IMR-90 (cell line): ENCODE data around the gene OR10AD1.

Experiments used
- CEBPB ChIP-seq: IDR thresholded peaks from 2 replicates; pipeline ENCODE4 v1.6.1; 2012; ENCODE audit warnings: low read depth, low read length, improper control_type of control experiment
- MAFK ChIP-seq: IDR thresholded peaks from 2 replicates; pipeline ENCODE4 v1.6.1; 2012; ENCODE audit warnings: low read depth, low read length, improper control_type of control experiment
- RAD21 ChIP-seq: IDR thresholded peaks from 2 replicates; pipeline ENCODE4 v1.6.1; 2012; ENCODE audit warnings: low read length, improper control_type of control experiment
- TF ChIP-seq, protein P1 (sequence below): conservative IDR thresholded peaks from 2 replicates; pipeline ENCODE4 v1.5.1; 2012; ENCODE audit warnings: mild to moderate bottlenecking, low read depth, low read length, improper control_type of control experiment
- TF ChIP-seq, protein P2 (sequence below): fragments of 150-350 bp; IDR thresholded peaks from 2 replicates; pipeline ENCODE4 v1.6.1; 2016; ENCODE audit warnings: low read depth, mild to moderate bottlenecking, low read length, moderate library complexity, borderline replicate concordance

DNA sequence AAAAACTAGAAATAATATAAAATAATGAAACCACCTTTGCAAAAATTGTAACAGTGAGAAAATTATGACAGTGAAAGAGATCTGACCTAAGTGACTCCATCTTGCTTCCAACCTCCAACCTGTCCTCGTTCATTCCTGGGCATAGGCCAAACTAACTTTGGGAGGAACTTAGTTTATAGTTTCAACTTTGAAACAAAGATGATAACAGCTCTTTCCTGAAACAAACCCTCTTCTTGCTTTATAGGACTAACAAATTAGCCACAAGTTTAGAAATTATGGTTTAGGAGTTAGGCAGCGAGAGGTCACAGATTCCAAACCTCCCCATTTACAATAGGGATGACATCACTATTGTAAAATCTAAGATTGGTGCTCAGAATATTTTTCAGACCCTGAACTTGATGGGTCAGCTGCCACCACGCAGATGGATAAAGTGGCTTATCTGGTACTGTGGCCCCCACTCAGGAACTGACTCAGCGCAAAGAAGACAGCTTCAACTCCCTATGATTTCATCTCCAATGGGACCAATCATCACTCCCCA is 32.8 kb upstream of the OR10AD1 start:
- TF ChIP-seq, protein P1, sequence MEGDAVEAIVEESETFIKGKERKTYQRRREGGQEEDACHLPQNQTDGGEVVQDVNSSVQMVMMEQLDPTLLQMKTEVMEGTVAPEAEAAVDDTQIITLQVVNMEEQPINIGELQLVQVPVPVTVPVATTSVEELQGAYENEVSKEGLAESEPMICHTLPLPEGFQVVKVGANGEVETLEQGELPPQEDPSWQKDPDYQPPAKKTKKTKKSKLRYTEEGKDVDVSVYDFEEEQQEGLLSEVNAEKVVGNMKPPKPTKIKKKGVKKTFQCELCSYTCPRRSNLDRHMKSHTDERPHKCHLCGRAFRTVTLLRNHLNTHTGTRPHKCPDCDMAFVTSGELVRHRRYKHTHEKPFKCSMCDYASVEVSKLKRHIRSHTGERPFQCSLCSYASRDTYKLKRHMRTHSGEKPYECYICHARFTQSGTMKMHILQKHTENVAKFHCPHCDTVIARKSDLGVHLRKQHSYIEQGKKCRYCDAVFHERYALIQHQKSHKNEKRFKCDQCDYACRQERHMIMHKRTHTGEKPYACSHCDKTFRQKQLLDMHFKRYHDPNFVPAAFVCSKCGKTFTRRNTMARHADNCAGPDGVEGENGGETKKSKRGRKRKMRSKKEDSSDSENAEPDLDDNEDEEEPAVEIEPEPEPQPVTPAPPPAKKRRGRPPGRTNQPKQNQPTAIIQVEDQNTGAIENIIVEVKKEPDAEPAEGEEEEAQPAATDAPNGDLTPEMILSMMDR: no peak
- TF ChIP-seq CEBPB (no peak), MAFK (no peak), RAD21 (no peak)
- TF ChIP-seq, protein P2, sequence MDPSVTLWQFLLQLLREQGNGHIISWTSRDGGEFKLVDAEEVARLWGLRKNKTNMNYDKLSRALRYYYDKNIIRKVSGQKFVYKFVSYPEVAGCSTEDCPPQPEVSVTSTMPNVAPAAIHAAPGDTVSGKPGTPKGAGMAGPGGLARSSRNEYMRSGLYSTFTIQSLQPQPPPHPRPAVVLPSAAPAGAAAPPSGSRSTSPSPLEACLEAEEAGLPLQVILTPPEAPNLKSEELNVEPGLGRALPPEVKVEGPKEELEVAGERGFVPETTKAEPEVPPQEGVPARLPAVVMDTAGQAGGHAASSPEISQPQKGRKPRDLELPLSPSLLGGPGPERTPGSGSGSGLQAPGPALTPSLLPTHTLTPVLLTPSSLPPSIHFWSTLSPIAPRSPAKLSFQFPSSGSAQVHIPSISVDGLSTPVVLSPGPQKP: no peak
